H9 (cell line): ENCODE measurements around the gene DPP6. TPM values are rescaled to one million over a fixed set of nuclear protein-coding genes. Genes with fewer than 3 reads are reported as not detected.

Experiments
- DNase-seq: peaks from one replicate; pipeline ENCODE4 v3.0.0-alpha.2; 2017
- H2AFZ ChIP-seq: one replicate; pipeline ENCODE4 v1.6.1; 2013; ENCODE audit warnings: mild to moderate bottlenecking, low read length, control low read depth, moderate library complexity
- H2AK5ac ChIP-seq: 2 replicates; pipeline ENCODE4 v1.6.1; 2013; ENCODE audit warnings: low read length, control low read depth, mixed read lengths; ENCODE audit not compliant: insufficient read length
- H2BK120ac ChIP-seq: one replicate; pipeline ENCODE4 v1.6.1; 2013; ENCODE audit warnings: low read depth, mild to moderate bottlenecking, low read length, control low read depth, inconsistent platforms; ENCODE audit not compliant: poor library complexity, severe bottlenecking
- H2BK12ac ChIP-seq: 2 replicates; pipeline ENCODE4 v1.6.1; 2013; ENCODE audit warnings: low read length, control low read depth, mixed read lengths, low read depth; ENCODE audit not compliant: insufficient read length
- H2BK15ac ChIP-seq: 2 replicates; pipeline ENCODE4 v1.6.1; 2013; ENCODE audit warnings: low read depth, low read length, control low read depth
- H2BK20ac ChIP-seq: one replicate; pipeline ENCODE4 v1.6.1; 2013; ENCODE audit warnings: low read depth, mild to moderate bottlenecking, low read length, control low read depth, inconsistent platforms; ENCODE audit not compliant: poor library complexity, severe bottlenecking
- H2BK5ac ChIP-seq: 2 replicates; pipeline ENCODE4 v1.6.1; 2013; ENCODE audit warnings: low read length, control low read depth, mixed read lengths; ENCODE audit not compliant: insufficient read length
- H3K14ac ChIP-seq: 2 replicates; pipeline ENCODE4 v1.6.1; 2013; ENCODE audit warnings: low read length, control low read depth; ENCODE audit not compliant: insufficient read depth
- H3K18ac ChIP-seq: 2 replicates; pipeline ENCODE4 v1.6.1; 2013; ENCODE audit warnings: low read depth, mild to moderate bottlenecking, mixed read lengths, low read length, control low read depth; ENCODE audit not compliant: insufficient read length
- H3K23ac ChIP-seq: 2 replicates; pipeline ENCODE4 v1.6.1; 2013; ENCODE audit warnings: low read length, control low read depth, mixed read lengths, low read depth; ENCODE audit not compliant: insufficient read length
- H3K23me2 ChIP-seq: 2 replicates; pipeline ENCODE4 v1.6.1; 2013; ENCODE audit warnings: low read depth, mild to moderate bottlenecking, mixed read lengths, low read length, control low read depth; ENCODE audit not compliant: insufficient read length, poor library complexity, severe bottlenecking
- H3K27ac ChIP-seq: 2 replicates; pipeline ENCODE4 v1.5.1; 2013; ENCODE audit warnings: low read length, control low read depth, mixed read lengths, low read depth; ENCODE audit not compliant: insufficient read length
- H3K27me3 ChIP-seq: 2 replicates; pipeline ENCODE4 v1.6.1; 2013; ENCODE audit warnings: low read length, control low read depth, inconsistent platforms; ENCODE audit not compliant: insufficient read depth
- H3K4ac ChIP-seq: 2 replicates; pipeline ENCODE4 v1.6.1; 2013; ENCODE audit warnings: low read depth, mild to moderate bottlenecking, control low read depth, inconsistent platforms, low read length, moderate library complexity
- H3K4me1 ChIP-seq: 2 replicates; pipeline ENCODE4 v1.6.1; 2013; ENCODE audit warnings: low read length, control low read depth, inconsistent platforms; ENCODE audit not compliant: insufficient read depth
- H3K4me2 ChIP-seq: 2 replicates; pipeline ENCODE4 v1.6.1; 2013; ENCODE audit warnings: low read length, control low read depth, mixed read lengths; ENCODE audit not compliant: insufficient read length, insufficient read depth
- H3K56ac ChIP-seq: 2 replicates; pipeline ENCODE4 v1.6.1; 2013; ENCODE audit warnings: low read depth, mild to moderate bottlenecking, mixed read lengths, low read length, control low read depth; ENCODE audit not compliant: insufficient read length
- H3K79me1 ChIP-seq: 2 replicates; pipeline ENCODE4 v1.6.1; 2013; ENCODE audit warnings: low read depth, mild to moderate bottlenecking, moderate library complexity, low read length, control low read depth, inconsistent platforms; ENCODE audit not compliant: insufficient read depth, poor library complexity, severe bottlenecking
- H3K79me2 ChIP-seq: 2 replicates; pipeline ENCODE4 v1.6.1; 2013; ENCODE audit warnings: low read length, control low read depth, inconsistent platforms; ENCODE audit not compliant: insufficient read depth
- H3K9ac ChIP-seq: 2 replicates; pipeline ENCODE4 v1.6.1; 2013; ENCODE audit warnings: low read length, control low read depth, mixed read lengths; ENCODE audit not compliant: insufficient read length; ENCODE audit errors: extremely low read depth
- H3K9me3 ChIP-seq: one replicate; pipeline ENCODE4 v1.6.1; 2013; ENCODE audit warnings: low read depth, low read length, inconsistent platforms; ENCODE audit not compliant: control insufficient read depth
- H3T11ph ChIP-seq: one replicate; pipeline ENCODE4 v1.6.1; 2013; ENCODE audit warnings: mild to moderate bottlenecking, low read length, control low read depth, inconsistent platforms
- H4K20me1 ChIP-seq: one replicate; pipeline ENCODE4 v1.6.1; 2013; ENCODE audit not compliant: control insufficient read depth, insufficient read length, insufficient read depth
- H4K5ac ChIP-seq: 2 replicates; pipeline ENCODE4 v1.6.1; 2013; ENCODE audit warnings: low read depth, mild to moderate bottlenecking, mixed read lengths, low read length, control low read depth; ENCODE audit not compliant: insufficient read length
- H4K8ac ChIP-seq: replicated peaks from 2 replicates; pipeline ENCODE4 v1.6.1; 2013; ENCODE audit warnings: low read length, control low read depth, mixed read lengths, low read depth; ENCODE audit not compliant: insufficient read length
- H4K91ac ChIP-seq: 2 replicates; pipeline ENCODE4 v1.6.1; 2013; ENCODE audit warnings: low read depth, mild to moderate bottlenecking, moderate library complexity, mixed read lengths, low read length, control low read depth; ENCODE audit not compliant: insufficient read length
- H3K27ac Mint-ChIP-seq, 3 experiments: 2 replicates in 2 of 3; 3 replicates in 1 of 3; pipeline ENCODE4 v1.8.0; 2020 to 2021; ENCODE audit warnings: mixed read lengths in 3 of 3, mild to moderate bottlenecking in 1 of 3, moderate library complexity in 1 of 3
- H3K27me3 Mint-ChIP-seq: 2 replicates; pipeline ENCODE4 v1.8.0; 2021; ENCODE audit warnings: low read depth, mild to moderate bottlenecking, moderate library complexity, mixed read lengths
- H3K36me3 Mint-ChIP-seq, 3 experiments: 2 replicates in 2 of 3; 3 replicates in 1 of 3; pipeline ENCODE4 v1.8.0; 2020 to 2021; ENCODE audit warnings: low read depth in 3 of 3, mixed read lengths in 3 of 3; ENCODE audit not compliant: insufficient read depth in 1 of 3
- H3K4me1 Mint-ChIP-seq, 2 experiments: 2 replicates each; pipeline ENCODE4 v1.8.0; 2020; ENCODE audit warnings: mixed read lengths in 2 of 2
- H3K4me3 Mint-ChIP-seq, 2 experiments: 2 replicates in 1 of 2; 3 replicates in 1 of 2; pipeline ENCODE4 v1.8.0; 2020 to 2021; ENCODE audit warnings: mild to moderate bottlenecking in 2 of 2, mixed read lengths in 2 of 2, moderate library complexity in 1 of 2
- H3K9me3 Mint-ChIP-seq, 2 experiments: 2 replicates in 1 of 2; 3 replicates in 1 of 2; pipeline ENCODE4 v1.8.0; 2020; ENCODE audit warnings: mild to moderate bottlenecking in 2 of 2, mixed read lengths in 2 of 2, moderate library complexity in 1 of 2
- WGBS: extraction: QIAGEN DNeasy Blood & Tissue Kit; methylation state at CpG from one replicate; pipeline ENCODE4 v1.1.7; 2013; ENCODE audit warnings: missing lambda C conversion rate, low lambda C conversion rate, mixed read lengths; ENCODE audit not compliant: insufficient read length; ENCODE audit errors: extremely low coverage; 5-methylcytosine and 5-hydroxymethylcytosine counted together
- total RNA-seq: library from RNA; stranded (reverse); gene quantifications from 2 replicates; pipeline ENCODE4 v1.2.1, GENCODE V29; 2021
- TF ChIP-seq, protein P1 (sequence below): fragments of 200-600 bp; sonication (generic); conservative IDR thresholded peaks from 3 replicates; pipeline ENCODE4 v1.8.0; 2021; ENCODE audit warnings: antibody characterized with exemption, mild to moderate bottlenecking

DPP6 gene
- total RNA-seq, 1 experiment from 2014 or later = 4.5 TPM

- Histone ChIP-seq H3K4ac (no peak overlapping the region), H3K9ac (no peak overlapping the region), H2BK120ac (no peak overlapping the region), H3K79me1 (no peaks in the 10 kb centered on the region), H3K4me1 (no peaks in the 10 kb centered on the region), H3K9me3 (no peaks in the 10 kb centered on the region), H4K8ac (no peak overlapping the region), H2BK12ac (no peak overlapping the region), H3K23ac (no peak overlapping the region), H4K20me1 (peaks cover 3% of the 10 kb centered on the region), H2AFZ (no peak overlapping the region), H3K4me2 (no peak overlapping the region), H3K27me3 (no peaks in the 10 kb centered on the region), H3K27ac (no peak overlapping the region), H3K56ac (no peak overlapping the region), H4K5ac (no peak overlapping the region), H4K91ac (no peak overlapping the region), H3K14ac (no peak overlapping the region), H3T11ph (no peak overlapping the region), H2BK20ac (no peak overlapping the region), H3K23me2 (no peaks in the 10 kb centered on the region), H3K18ac (no peak overlapping the region), H2AK5ac (no peak overlapping the region), H3K79me2 (no peaks in the 10 kb centered on the region), H2BK15ac (no peak overlapping the region), H2BK5ac (no peak overlapping the region)
- Mint-ChIP-seq H3K36me3 (peaks cover 0 to 3% (median 0%) of the 10 kb centered on the region in 3 experiments; a peak in 1 of 7 replicates), H3K27ac (no peak overlapping the region), H3K4me3 (no peak overlapping the region), H3K9me3 (peaks cover 0 to 5% of the 10 kb centered on the region in 2 experiments; a peak in 2 of 5 replicates), H3K27me3 (no peaks in the 10 kb centered on the region), H3K4me1 (peaks cover 6% of the 10 kb centered on the region in 2 experiments; a peak in 2 of 4 replicates)
- DNase-seq = no peak
- TF ChIP-seq, protein P1, sequence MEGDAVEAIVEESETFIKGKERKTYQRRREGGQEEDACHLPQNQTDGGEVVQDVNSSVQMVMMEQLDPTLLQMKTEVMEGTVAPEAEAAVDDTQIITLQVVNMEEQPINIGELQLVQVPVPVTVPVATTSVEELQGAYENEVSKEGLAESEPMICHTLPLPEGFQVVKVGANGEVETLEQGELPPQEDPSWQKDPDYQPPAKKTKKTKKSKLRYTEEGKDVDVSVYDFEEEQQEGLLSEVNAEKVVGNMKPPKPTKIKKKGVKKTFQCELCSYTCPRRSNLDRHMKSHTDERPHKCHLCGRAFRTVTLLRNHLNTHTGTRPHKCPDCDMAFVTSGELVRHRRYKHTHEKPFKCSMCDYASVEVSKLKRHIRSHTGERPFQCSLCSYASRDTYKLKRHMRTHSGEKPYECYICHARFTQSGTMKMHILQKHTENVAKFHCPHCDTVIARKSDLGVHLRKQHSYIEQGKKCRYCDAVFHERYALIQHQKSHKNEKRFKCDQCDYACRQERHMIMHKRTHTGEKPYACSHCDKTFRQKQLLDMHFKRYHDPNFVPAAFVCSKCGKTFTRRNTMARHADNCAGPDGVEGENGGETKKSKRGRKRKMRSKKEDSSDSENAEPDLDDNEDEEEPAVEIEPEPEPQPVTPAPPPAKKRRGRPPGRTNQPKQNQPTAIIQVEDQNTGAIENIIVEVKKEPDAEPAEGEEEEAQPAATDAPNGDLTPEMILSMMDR = no peak
- whole genome bisulfite sequencing = no CpG with 5 or more reads among the region's 3 CpGs
These were observed 519.6 kb downstream of the DPP6 start for GRCh38 chr7:154571772-154572171.
